ENCODE data around the gene PTH1R.

Gene PTH1R

GRCh38 chr3:46896386-46896785, 18.9 kb downstream of the PTH1R start:
- TF ChIP-seq FOXA1 (IDR thresholded peaks at IDR 0.05): no peak
- TF ChIP-seq SP1 (IDR thresholded peaks at IDR 0.05): no peak
- TF ChIP-seq L3MBTL2 (conservative IDR thresholded peaks at IDR 0.05): no peak
- no peak for TF ChIP-seq TARDBP (IDR thresholded peaks at IDR 0.05)
- POLR2A ChIA-PET: no interaction called here
- DNase-seq (ENCODE audit: extremely low spot score): no peak
- CTCF ChIA-PET: interaction anchor here (1.0 to 2.1 kb wide), 3 partner anchors 11 to 50 kb away, joined by 3 to 11 read pairs (median 7); no protein-coding TSS in a partner anchor

GRCh38 chr3:46897031-46897430, 19.5 kb downstream of the PTH1R start:
- DNase-seq (ENCODE audit: extremely low spot score): no peak
- CTCF ChIA-PET: no interaction called here
- TF ChIP-seq FOXK2 (IDR thresholded peaks at IDR 0.05) (no peak), ELF4 (IDR thresholded peaks at IDR 0.05) (no peak)
- POLR2A ChIA-PET: no interaction called here

GRCh38 chr3:46897829-46898320, 20.4 kb downstream of the PTH1R start:
- TF ChIP-seq FOXA1 (IDR thresholded peaks at IDR 0.05) (no peak), SUZ12 (IDR thresholded peaks at IDR 0.05) (no peak), PKNOX1 (IDR thresholded peaks at IDR 0.05) (no peak), NFRKB (IDR thresholded peaks at IDR 0.05) (no peak), L3MBTL2 (conservative IDR thresholded peaks at IDR 0.05) (no peak), TARDBP (IDR thresholded peaks at IDR 0.05) (no peak), HDGF (IDR thresholded peaks at IDR 0.05; ENCODE audit: borderline replicate concordance) (no peak), ZNF384 (IDR thresholded peaks at IDR 0.05) (no peak), CTBP1 (IDR thresholded peaks at IDR 0.05; ENCODE audit: borderline replicate concordance) (no peak), SP1 (IDR thresholded peaks at IDR 0.05) (no peak), LEF1 (IDR thresholded peaks at IDR 0.05; ENCODE audit: borderline replicate concordance) (no peak), ELF4 (IDR thresholded peaks at IDR 0.05) (no peak), BHLHE40 (IDR thresholded peaks at IDR 0.05; ENCODE audit: borderline replicate concordance) (no peak), ARNT (IDR thresholded peaks at IDR 0.05) (no peak), FOXM1 (IDR thresholded peaks at IDR 0.05; ENCODE audit: borderline replicate concordance) (no peak), FOXK2 (IDR thresholded peaks at IDR 0.05) (no peak)
- CTCF ChIA-PET: no interaction called here
- no peak for DNase-seq (ENCODE audit: extremely low spot score)
- POLR2A ChIA-PET: no interaction called here

- no peak for DNase-seq (ENCODE audit: extremely low spot score)
- TF ChIP-seq ARNT (IDR thresholded peaks at IDR 0.05) (no peak), ELF4 (IDR thresholded peaks at IDR 0.05) (no peak), FOXK2 (IDR thresholded peaks at IDR 0.05) (no peak), TARDBP (IDR thresholded peaks at IDR 0.05) (no peak), LEF1 (IDR thresholded peaks at IDR 0.05; ENCODE audit: borderline replicate concordance) (no peak), FOXA1 (IDR thresholded peaks at IDR 0.05) (no peak), SUZ12 (IDR thresholded peaks at IDR 0.05) (no peak), ZNF384 (IDR thresholded peaks at IDR 0.05) (no peak), SP1 (IDR thresholded peaks at IDR 0.05) (no peak), NFRKB (IDR thresholded peaks at IDR 0.05) (no peak), FOXM1 (IDR thresholded peaks at IDR 0.05; ENCODE audit: borderline replicate concordance) (no peak), PKNOX1 (IDR thresholded peaks at IDR 0.05) (no peak), HDGF (IDR thresholded peaks at IDR 0.05; ENCODE audit: borderline replicate concordance) (no peak), L3MBTL2 (conservative IDR thresholded peaks at IDR 0.05) (no peak), CTBP1 (IDR thresholded peaks at IDR 0.05; ENCODE audit: borderline replicate concordance) (no peak)
- POLR2A ChIA-PET: no interaction called here
- CTCF ChIA-PET: no interaction called here
These were observed 21.0 kb downstream of the PTH1R start for GRCh38 chr3:46898321-46899150.

- no peak for DNase-seq (ENCODE audit: extremely low spot score)
- ChIA-PET CTCF (interaction anchor here (1.2 kb wide), 1 partner anchor 10 kb away, joined by 5 read pairs; no protein-coding TSS in a partner anchor), POLR2A (interaction anchor here (1.5 kb wide), 1 partner anchor 53 kb away, joined by 3 read pairs; no protein-coding TSS in a partner anchor)
- TF ChIP-seq ZNF384 (IDR thresholded peaks at IDR 0.05) (no peak), CTBP1 (IDR thresholded peaks at IDR 0.05; ENCODE audit: borderline replicate concordance) (no peak), HDGF (IDR thresholded peaks at IDR 0.05; ENCODE audit: borderline replicate concordance) (no peak), BHLHE40 (IDR thresholded peaks at IDR 0.05; ENCODE audit: borderline replicate concordance) (no peak), TARDBP (IDR thresholded peaks at IDR 0.05) (no peak), ARNT (IDR thresholded peaks at IDR 0.05) (no peak), LEF1 (IDR thresholded peaks at IDR 0.05; ENCODE audit: borderline replicate concordance) (no peak), FOXK2 (IDR thresholded peaks at IDR 0.05) (no peak), SP1 (IDR thresholded peaks at IDR 0.05) (no peak), SUZ12 (IDR thresholded peaks at IDR 0.05) (no peak), ELF4 (IDR thresholded peaks at IDR 0.05) (no peak), FOXA1 (IDR thresholded peaks at IDR 0.05) (no peak), L3MBTL2 (conservative IDR thresholded peaks at IDR 0.05) (no peak), NFRKB (IDR thresholded peaks at IDR 0.05) (no peak), PKNOX1 (IDR thresholded peaks at IDR 0.05) (no peak)
These were observed 21.9 kb downstream of the PTH1R start for GRCh38 chr3:46899151-46900006.
